Fibroblast of mammary gland (primary cell): ENCODE data around the gene BEST3.

Experiments
- DNase-seq: peaks from one replicate; pipeline ENCODE4 v3.0.0-alpha.2; 2010; ENCODE audit warnings: low read depth
- H3K4me3 ChIP-seq: 2 replicates; pipeline ENCODE4 v1.5.1; 2011; ENCODE audit warnings: low read depth, mild to moderate bottlenecking, low read length, moderate library complexity; ENCODE audit not compliant: control insufficient read depth
- TF ChIP-seq, protein P1 (sequence below): conservative IDR thresholded peaks from 2 replicates; pipeline ENCODE4 v1.5.1; 2011; ENCODE audit warnings: low read depth, low read length, inconsistent platforms; ENCODE audit not compliant: control insufficient read depth, insufficient read depth

BEST3 gene

GRCh38 chr12:69688471-69689427 lies 10.4 kb downstream of the BEST3 start:
- DNase-seq, result peak; percentile 95
- TF ChIP-seq, protein P1, sequence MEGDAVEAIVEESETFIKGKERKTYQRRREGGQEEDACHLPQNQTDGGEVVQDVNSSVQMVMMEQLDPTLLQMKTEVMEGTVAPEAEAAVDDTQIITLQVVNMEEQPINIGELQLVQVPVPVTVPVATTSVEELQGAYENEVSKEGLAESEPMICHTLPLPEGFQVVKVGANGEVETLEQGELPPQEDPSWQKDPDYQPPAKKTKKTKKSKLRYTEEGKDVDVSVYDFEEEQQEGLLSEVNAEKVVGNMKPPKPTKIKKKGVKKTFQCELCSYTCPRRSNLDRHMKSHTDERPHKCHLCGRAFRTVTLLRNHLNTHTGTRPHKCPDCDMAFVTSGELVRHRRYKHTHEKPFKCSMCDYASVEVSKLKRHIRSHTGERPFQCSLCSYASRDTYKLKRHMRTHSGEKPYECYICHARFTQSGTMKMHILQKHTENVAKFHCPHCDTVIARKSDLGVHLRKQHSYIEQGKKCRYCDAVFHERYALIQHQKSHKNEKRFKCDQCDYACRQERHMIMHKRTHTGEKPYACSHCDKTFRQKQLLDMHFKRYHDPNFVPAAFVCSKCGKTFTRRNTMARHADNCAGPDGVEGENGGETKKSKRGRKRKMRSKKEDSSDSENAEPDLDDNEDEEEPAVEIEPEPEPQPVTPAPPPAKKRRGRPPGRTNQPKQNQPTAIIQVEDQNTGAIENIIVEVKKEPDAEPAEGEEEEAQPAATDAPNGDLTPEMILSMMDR, result no peak
- no peak overlapping the region for H3K4me3 ChIP-seq

DNA sequence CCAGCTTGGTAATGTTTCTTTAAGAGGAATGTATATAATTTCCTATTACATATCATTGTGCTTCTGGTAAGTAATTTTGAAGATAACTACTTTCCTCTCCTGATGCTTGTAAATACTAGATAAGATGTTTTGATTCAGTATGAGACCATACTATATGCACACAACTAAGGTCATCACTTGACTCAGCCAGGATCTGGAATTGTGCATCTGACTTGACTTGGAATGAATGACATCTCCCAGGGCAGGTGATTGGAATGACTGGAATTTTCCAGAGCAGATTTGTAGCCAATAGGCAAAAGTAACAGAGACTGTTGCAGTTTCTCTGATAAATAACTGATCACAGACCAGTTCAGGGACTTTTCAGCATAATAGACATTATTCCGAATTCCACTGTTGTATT lies 11.1 kb downstream of the BEST3 start:
- TF ChIP-seq, protein P1, result no peak
- H3K4me3 ChIP-seq, result no peak overlapping the region
- DNase-seq, result no peak

DNA sequence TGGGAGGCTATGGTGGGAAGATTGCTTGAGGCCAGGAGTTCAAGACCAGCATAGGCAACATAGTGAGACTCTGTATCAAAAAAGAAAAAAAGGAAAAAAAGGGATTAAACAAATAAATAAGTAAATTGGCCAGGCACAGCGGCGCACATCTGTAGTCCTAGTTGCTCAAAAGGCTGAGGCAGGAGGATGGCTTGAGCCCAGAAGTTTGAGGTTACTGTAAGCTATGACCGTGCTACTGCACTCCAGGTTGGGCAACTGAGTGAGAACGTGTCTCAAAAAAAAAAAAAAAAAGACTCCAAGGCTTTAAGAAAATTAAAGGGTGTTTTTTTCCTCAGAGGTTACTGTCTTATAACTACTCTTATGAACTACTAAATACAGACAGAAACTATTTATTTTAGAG lies 11.7 kb downstream of the BEST3 start:
- peak; percentile 85 for DNase-seq
- TF ChIP-seq, protein P1, result no peak
- H3K4me3 ChIP-seq, result no peak overlapping the region

DNA sequence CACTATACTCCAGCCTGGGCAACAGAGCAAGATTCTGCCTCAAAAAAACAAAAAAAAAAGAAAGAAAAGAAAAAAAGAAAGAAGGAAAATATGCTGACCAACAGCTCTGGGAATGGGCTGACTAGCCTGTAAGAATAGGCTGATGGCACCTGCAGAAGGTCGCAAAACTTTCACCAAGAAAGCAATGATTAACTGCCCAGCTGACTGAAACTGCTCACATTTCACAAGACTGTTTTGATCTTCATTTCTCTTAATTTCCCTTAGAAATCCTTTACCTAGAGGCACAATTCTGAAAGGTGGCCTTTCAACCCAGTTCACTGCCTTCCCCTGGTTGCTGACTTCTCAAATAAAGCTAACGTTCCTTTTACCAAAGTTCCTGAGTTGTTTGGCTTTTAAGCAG lies 12.4 kb downstream of the BEST3 start:
- DNase-seq, result no peak
- TF ChIP-seq, protein P1, result no peak
- no peak overlapping the region for H3K4me3 ChIP-seq

DNA sequence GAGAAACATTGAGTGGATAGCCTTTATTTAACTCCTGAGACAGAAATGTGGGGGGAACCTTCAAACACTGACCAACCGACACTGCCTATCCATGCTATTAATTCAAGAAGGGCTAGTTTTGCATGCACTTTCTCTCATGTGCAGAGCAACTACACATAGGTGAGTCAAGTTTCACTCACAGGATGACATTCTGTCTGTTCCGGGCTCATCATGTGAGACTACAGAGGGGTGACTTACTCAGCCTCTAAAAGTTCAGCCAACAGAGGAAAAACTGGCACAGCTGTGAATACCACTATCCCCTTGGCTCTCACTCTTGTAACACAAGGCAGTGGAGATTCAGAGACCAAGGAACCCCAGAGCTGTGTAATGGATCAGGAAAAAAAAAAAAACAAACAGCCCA lies 13.3 kb downstream of the BEST3 start:
- DNase-seq, result peak; percentile 92
- no peak overlapping the region for H3K4me3 ChIP-seq
- TF ChIP-seq, protein P1, result no peak

DNA sequence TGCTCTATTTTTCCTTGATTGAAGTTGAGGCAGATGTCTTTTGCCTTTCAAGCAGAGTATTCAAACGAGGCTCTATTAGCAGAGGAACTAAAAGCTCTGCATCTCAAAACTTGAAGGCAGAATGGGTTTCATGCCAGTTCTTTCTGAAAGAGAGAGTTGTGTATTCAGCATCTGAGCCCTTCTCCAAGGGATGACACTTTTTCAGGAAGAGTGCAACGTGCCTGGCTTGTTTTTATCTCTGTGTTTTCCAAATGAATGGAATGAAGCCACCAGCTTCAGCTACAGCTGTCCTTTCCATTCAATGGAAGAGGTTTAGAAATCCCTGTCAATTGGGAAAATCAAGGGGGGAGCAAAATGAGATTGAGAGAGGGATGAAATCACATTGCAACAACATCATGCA lies 14.6 kb downstream of the BEST3 start:
- no peak for DNase-seq
- H3K4me3 ChIP-seq, result no peak overlapping the region
- TF ChIP-seq, protein P1, result no peak
